IPS DF 4.7 (cell line): ENCODE measurements around the gene SORCS2.

Experiments
- DNase-seq: peaks from one replicate; pipeline ENCODE4 v3.0.0-alpha.2; 2013; ENCODE audit warnings: low spot score; ENCODE audit errors: extremely low read depth

SORCS2 gene

DNA sequence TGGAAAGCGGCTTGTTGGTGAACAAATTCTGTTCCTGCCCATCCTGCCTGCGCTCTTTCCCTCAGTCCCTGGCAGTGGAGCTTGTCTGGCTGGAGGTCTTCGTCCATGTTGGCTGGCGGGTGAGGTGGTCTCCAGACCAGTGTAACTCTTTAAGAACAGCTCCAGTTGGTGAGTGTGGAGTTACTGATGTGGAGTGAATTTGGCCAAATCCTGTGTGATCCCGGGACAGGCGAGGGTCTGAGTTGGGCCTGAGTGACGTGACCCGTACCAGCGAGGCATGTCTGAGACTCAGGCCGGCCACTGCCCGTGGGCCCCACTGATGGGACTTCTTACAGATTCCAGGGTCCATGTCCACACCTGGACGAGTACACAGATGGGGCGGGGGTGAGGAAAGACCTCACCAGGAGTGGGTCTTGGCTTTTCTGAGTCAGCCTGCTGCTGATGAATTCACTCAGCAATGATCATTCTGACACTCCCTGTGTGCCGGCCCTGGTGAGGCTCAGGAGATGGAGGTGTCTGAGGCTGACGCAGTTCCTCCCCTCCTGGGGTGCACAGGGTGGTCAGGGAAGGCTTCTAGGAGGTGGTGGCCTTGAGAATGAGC, 196.9 kb downstream of the SORCS2 start:
- DNase-seq, result no peak

DNA sequence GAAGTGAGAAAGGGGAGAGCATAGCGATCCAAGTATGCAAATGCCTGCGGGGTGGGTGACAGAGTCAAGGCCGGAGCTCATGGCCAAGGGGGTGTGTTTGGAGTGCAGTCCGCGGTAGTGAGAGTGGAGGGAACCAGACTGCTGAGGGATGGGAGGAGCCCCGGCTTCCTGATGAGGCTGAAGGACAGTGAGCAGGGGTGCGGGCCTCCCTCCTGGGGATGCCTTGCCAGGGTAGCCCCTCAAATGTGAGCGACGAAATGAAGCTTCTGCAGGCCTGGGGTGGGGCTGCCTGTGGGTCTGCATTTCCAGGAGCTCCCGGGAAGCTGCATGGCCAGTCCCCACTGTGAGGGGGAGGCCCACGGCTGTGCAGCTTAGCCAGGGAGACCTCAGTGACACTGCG, 197.4 kb downstream of the SORCS2 start:
- no peak for DNase-seq

DNA sequence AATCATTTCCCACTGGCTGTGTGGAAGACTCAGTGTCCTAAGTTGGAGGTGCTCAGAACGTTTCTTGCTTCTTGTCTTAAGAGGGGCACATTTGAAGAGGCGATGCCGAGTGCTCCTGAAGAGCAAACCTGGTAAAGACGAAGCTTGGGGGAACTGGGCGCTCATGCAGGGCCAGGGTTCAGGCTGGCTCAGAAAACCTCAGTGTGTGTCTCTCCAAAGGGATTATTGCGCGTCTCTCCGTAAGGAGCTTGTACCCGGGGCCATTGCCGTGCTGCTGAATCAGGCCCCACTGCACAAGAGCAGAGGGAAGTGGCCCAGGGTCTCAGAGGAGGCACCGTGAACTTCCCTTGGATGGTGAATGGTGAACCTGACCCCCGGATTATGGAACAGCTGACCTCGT, 198.0 kb downstream of the SORCS2 start:
- no peak for DNase-seq

DNA sequence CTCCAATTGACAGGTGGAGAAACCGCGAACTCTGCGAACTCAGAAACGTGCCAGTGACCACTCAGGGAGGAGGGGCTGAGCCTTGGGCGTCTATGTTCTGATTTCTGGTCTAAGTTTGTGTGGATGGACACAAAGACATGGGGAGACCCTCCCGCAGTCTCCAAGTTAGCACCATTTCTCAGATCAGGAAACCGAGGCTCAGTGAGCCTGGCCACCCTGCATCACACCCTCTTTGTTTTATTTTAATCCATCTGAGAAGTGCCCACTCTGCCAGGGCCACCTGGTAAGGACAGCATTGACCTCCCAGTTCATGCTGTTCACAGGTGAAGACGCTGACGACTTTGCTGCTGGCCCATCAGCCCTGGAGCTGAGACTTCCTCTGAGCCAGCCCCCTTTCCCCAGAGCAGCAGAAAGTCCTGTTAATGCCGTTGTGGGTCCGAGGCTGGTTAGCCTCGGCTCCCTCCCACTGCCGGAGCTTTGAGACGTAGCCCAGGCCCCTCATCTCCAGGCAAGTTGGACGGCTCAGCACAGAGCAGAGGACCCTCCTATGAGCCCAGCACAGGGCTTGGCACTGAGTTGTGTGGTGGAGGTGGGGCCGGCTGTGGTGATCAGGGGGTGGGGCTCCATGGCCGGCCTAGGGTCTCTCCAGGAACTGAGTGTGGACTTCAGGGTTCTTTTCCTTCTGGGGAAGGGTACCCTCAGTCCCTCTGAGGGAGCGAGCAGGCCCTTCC, 198.7 kb downstream of the SORCS2 start:
- no peak for DNase-seq

DNA sequence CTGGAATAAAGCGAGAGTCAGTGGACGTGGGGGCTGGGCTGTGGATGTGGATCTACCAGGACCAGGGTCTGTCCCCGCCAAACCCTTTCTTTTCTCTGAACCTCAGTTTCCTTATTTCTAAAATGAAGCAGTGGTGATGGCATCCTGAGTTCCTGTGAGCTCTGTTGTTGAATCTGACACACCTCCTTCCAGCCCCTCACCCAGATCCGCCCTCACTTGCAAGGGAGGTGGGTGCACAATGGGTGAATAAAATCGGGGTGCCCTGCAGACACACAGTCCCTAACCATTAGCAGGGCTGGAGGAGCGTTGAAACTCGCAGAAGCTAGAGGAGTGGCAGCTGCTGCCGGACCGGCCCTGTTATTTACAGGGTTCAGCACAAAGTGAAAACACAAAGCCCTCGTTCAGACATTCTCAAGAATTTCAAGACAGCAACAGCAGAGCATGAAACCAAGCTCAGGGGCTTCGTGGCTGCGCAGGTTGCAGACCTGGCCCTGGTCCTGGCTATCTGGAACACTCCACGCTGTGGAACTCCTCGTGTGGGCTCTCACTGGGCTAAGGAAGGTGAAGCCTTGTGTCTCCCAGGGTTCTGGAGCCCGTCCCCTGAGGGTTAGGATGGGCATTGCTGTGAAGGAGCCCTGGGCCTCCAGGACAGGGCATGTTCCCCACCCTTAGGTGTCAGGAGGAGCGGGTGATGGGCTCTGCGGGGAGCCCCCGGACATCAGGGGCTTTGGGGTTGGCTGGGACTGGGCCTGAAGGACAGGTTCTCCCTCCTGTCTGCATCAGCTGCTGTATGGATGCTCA, 199.5 kb downstream of the SORCS2 start:
- no peak for DNase-seq

DNA sequence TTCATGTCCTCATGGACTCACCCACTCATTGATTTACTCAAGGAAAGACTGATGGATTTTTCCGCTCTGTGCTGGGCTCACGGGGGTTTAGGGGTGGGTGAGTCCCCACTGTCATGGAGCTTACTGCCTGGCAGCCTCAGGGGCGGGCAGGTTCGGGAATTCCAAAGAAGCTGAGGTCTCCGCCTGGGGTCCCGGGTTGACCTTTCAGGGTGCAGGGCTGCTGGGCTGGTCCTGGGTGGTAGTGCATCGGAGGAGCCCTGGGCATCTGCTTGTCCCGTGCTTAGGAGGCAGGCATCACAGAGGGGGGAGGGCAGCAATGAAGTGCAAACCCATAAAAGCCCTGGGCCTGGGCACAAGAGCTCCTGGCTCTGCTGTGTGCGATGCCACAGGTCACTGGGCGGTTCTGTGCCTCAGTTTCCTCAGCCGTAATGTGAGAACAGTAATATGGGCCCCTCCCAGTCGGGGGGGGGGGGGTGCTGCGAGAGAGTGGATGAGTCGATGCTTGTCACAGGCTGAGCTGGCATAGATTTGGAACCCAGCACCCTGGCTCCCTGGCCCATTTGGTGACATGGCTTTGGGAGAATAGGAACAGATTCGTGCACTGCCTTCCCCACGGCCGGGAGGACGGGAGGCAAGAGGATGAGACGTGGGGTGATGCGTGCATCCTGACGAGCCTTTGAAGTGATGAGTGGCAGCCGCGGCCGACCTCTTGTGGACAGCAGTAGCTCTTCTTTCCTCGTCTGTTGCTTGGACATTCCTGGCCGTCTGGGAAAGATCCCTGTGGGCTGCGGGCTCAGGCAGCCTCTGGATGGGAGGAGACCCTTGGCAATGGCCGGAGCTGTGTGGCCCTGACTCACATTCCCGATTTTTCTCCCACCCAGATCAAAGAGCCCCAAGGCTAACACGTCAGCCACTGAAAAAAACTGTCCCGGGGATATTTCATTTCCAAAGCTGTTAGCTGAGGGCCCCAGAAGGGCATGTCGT, 200.4 kb downstream of the SORCS2 start:
- no peak for DNase-seq

DNA sequence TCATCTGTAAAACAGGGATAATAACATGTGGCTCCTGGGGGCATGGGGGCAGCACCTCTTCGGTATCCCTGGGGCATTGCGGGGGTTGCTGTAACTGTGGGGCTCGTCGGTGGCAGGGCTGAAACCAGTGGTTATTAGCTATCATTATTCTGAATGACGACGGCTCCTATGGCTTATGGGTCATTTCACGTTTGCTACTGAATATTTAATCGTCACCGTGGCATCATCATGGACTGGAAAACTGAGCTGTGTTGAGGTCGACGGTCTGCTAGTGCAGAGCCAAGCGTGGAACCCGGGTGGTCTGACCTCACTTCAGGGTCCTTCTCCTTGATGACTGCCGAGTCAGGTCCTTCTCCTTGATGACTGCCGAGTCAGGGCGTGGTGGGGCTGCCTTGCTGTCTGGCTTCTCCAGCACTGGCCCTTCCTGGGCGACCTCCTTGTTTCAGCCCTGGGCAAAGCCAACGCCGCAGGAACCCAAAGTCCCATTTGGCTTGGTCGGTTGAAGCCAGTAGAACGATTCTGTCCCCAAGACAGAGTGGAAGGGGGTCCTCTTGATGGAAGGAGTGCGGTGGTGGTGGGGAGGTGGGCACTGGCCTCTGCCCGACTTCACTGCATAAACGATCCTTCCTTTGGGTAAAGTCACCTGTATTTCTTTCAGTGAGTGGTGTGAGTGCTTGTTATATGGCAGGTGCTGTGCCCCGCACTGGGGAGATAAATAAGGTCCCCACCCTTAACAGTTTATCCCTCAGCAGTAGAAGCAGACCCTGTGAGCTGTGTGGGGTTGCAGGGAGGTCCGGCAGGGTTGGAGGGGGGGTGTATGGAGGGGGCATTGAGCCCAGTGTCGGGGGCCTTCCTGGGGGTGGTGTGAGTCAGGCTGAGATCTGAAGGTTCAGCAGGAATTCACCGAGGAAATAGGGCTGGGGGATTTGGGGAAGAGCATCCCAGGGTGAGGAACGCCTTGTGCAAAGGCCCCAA, 201.6 kb downstream of the SORCS2 start:
- no peak for DNase-seq

DNA sequence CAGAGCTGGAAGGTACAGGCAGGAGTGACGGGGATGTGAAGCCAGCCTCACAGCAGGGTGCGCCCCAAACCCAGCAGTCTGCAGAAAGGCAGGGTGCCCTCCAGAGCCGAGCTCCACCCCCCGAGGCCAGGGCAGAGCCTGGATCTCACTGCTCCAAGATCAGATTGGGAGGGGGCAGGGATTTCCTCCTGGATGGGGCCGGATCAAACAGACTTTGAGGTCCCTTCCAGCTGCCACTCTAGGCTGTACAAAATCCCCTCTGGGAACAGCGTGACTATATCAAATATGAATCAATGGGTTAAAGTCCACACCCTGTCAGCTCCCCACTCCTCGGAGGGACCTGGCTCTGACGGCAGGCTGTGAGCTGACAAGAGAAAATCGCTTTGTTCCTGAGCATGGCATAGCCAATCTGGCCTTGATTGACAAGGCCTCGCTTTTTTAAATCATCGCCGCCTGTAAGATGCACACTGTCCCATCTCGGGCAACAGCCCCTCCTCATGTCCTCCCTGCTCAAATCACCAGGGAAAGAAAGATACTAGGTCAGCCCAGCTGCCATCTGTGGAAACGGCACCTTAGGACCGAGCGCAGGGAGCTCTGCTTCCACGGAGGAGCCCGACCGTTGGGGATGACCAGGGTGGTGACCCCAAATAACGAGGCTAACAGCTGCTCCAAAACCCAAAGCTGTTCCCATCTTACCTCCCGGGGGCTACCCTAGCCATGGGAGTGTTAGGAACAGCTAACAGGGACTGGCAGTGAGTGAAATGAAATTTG, 202.5 kb downstream of the SORCS2 start:
- no peak for DNase-seq

DNA sequence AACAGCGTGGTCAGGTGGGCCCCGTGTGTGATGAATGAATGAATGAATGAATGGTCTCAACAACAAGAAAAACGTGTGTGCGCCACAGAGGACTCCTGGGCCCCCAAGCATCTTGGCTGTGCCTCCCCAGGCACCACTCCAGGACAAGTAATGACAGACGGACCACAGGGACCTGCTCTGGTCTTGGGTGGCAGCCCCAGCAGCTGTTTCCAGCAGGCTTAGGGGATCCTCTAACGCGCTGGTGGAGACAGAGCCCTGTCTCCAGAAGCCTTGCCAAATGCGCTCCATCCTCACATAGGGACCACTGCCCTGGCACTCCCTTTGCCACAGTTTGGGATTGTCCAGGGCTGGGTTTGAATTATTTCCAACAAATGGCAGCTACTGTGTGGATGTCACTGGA, 203.3 kb downstream of the SORCS2 start:
- DNase-seq, result no peak

DNA sequence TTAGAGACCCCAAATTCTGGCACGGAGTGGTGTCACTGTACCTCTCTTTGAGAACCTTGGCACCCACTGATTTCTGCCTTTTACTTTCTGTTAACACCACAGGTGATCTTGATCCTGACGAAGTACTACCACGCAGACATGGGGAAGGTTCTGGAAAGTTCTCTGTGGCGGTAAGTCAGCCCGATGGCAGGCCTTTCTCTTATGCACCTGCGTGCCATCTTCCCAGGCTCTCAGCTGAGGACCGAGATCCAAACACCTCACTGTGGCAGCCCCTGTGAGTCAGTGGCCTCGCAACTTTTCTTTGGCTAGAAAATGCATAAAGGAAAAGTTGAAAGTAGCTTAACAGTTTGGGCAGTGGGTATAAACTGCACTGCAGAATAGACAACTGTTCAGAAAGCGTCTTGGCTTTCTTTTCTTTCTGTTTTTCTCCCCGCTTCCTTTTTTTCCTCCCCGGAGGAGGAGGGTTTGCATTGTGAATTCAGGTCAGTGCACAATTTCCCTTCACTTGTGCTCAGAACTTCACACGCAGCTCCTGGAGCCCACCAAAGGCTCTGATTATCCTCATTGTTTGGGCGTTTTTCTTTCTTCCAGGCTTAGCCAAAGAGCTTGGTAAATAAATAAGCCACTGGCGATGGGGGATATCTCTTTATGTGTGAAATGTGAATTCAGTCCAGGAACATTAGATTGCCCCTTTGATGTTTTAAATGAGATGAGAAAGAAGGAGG, 204.0 kb downstream of the SORCS2 start:
- DNase-seq, result no peak

DNA sequence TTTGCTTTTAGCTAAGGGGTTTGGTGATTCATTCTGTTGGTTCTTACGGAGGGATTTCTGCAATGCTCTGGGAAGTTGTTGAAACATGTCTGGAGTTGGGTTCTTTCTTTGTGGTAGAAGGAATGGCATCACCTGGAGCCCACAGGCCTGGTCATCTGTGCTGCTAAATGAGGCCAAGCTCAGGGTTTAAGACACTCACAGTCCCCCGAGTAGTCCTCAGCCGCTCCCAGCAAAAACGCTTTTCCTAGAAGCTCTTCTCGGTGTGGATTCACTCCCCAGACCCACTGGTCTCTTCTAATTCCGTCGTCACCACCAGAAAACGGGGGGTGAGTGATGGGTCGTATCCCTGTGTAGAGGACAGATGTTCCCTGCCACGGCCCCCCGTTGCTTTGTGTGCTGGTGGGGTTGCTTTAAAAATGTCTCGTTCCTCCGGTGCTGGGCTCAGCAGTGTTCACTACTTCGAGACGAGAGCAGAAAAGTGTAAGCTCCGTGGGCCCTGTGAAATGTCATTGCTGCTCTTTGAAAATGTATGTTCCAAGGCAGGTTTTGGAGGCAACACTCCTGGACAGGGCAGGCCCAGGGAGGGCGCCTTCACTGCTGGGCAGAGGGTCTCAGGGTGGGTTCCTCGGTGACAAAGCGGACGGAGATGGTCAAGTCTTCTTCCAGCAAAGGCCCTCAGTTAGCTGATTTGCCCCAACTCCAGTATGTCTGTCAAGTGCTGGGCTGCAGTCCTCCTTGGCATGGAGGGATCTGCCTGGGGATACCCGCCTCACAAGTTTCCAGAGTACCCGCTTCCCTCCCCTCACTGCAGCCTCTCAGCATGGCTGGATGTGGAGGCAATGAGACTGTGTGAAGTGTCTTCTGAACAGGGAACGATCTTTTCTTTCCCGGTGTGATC, 205.1 kb downstream of the SORCS2 start:
- no peak for DNase-seq

DNA sequence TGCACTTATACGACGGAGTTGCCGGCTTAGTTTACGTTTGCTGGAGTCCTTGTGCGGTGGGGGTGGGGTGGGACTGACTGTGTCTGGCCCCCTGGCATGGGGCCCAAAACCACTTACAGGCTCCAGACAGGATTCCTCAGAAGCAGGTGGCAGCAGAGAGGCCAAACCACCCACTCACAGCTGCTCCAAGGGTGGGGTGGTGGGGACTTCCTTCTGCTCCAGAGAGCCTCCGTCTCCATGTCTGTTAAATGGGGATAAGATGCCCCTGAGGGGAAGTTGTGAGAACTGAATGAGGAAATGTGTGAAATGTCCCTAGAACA, 205.7 kb downstream of the SORCS2 start:
- DNase-seq, result no peak

DNA sequence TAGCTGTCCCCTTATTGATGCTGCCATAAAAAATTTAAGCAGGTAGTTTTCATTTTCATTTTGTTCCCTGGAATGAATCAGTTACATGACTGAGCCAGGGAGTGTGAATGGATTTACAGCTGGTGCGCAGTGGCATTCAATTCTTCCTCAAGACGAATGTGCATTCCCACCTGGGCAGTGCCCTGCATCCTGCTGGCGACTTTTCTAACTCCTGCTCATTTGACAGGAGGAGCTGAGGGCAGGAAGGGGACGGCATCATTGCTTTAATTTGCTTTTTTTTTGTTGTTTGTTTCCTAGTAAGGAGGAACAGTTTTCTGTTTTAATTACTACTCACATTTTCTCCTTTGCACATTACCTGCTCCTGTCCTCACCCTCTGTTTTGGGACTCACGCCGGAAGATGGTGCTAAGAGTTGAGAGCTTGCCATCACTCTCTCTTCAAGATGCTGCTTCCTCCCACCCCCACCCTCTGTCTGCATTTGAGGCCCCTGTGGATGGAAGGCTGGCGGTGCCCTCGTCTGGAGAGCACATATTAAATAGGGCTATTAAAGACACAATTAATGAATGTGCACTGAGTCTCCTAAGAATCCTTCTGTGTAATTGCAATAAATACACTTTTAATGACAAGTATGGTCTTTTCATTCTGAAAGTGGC, 206.6 kb downstream of the SORCS2 start:
- DNase-seq, result no peak

DNA sequence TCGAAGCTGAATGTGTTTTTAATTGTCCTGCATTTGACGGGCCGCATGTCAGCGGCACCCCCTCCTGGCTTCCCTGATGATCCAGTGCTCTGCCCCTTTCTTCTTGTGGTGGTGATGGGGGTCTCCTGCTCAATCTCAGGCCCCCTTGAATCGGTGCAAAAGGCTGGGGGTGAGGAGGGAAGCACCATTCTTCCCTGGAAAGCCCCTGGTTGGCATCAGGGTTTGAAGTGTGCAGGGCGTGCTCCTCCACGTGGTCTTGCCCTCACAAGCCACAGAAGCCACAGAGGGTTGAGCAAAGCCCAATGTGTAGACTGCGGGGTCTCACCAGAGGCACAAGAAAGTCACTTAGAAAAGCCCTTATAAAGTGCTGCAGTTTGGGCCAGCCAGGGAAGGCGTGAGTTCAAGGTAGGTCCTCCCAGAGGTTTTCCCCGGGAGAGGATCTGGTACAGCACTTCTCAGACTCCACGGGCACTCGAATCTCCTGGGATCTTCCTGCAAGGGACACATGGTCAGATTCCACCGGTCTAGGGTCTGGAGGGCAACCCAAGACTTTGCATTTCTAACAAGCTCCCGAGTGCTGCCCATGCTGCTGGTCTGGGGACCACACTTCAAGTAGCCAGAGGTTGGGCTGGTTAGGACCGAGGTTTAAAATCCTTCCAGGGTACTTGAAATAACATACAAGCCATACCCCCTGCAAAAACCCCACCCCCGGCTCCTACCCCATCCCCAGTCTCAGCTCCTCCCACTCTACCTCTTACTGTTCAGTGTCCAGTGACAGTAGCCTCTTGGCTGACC, 207.3 kb downstream of the SORCS2 start:
- no peak for DNase-seq

DNA sequence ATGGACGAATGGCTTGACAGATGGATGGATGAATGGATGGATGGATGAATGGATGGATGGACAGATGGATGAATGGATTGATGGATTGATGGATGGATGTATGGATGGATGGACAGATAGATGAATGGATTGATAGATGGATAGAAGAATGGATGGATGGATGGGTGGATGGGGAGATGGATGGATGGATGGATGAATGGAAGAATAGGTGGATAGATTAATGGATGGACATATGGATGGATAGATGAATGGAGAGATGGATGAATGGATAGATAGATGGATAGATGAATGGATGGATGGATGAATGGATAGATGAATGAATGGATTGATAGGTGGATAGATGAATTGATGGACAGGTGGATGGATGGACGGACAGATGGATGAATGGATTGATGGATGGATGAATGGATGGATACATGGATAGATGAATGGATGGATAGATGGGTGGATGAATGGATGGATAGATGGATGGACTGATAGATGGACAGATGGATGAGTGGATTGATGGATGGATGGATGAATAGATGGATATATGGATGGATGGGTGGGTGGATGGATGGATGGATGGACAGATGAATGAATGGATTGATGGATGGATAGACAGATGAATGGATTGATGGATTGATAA, 208.4 kb downstream of the SORCS2 start:
- no peak for DNase-seq

DNA sequence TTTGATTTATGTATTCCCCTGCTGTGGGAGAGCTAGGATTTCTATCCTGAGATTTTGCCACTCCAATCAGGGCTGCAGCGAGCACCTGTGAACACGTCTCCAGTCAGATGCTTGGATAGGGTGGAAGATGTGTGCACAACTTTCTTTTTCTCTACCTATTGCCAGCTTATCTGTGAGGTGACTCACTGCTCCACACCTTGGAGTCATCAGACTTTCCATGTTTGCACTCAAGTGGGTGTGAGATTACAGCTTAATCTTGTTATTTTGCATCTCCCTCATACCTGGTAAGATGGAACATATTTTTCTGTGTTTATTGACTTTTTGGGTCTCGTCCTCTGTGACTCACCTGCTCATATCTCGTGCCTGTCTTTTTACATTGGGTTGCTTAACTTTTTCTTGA, 210.2 kb downstream of the SORCS2 start:
- no peak for DNase-seq
